ENCODE results near the gene TOPORS.
A peak's percentile ranks its signal among the peaks of the same experiment; 100 is the strongest.
"Not testable (repeated sequence)": the region's sequence is repeated elsewhere in the genome, so short reads cannot be mapped to it uniquely, and the experiment has no call there.

Gene TOPORS

GRCh38 chr9:32552172-32552872 lies at the start of gene TOPORS, which contains the start of gene SMIM27:
TOPORS (minus strand) TSS chr9:32552586; CDS start chr9:32552436, 150 bp downstream.
SMIM27 (plus strand) TSS chr9:32552327; CDS start chr9:32552435, 108 bp downstream.
- peaks cover 22% of the 10 kb centered on the region; the same call in 1 of the 2 replicates for H4K20me1 ChIP-seq (ENCODE audit: control insufficient read depth, insufficient read depth, low read depth, low read length)
- peaks cover 20% of the 10 kb centered on the region for H3K4me1 ChIP-seq (ENCODE audit: control insufficient read depth, low read length)
- H3K4me2 ChIP-seq (ENCODE audit: low read length): peak within 1 kb of the TSS; percentile 94
- H3K27me3 ChIP-seq (ENCODE audit: control insufficient read depth, low read length): no peaks in the 10 kb centered on the region
- H3K9me3 ChIP-seq (ENCODE audit: control insufficient read depth, insufficient read depth, low read length): no peaks in the 10 kb centered on the region
- no peaks in the 10 kb centered on the region for H3K9me2 ChIP-seq (replicated peaks; ENCODE audit: control insufficient read depth, low read length)
- peaks cover 48% of the 10 kb centered on the region for H3K36me3 ChIP-seq (ENCODE audit: control insufficient read depth, low read length)
- H3K79me2 ChIP-seq (ENCODE audit: control insufficient read depth, low read length): peaks cover 82% of the 10 kb centered on the region
- peak within 1 kb of the TSS; percentile 92 for H3K27ac ChIP-seq (ENCODE audit: low read depth, low read length)
- peak within 1 kb of the TSS; percentile 88 for H3K4me3 ChIP-seq (ENCODE audit: low read length)
- peaks cover 11% of the 10 kb centered on the region for H3F3A ChIP-seq (ENCODE audit: control insufficient read depth, insufficient read depth)
- TF ChIP-seq CTCF (IDR thresholded peaks at IDR 0.05; ENCODE audit: low read depth, low read length, poor library complexity, severe bottlenecking) (no peak), EZH2phosphoT487 (IDR thresholded peaks at IDR 0.05; ENCODE audit: borderline replicate concordance, low read length) (no peak)

GRCh38 chr9:32599021-32599420 lies 46.6 kb upstream of the TOPORS start:
- not testable (repeated sequence) for H3K27ac ChIP-seq (ENCODE audit: low read depth, low read length); H4K20me1 ChIP-seq (ENCODE audit: control insufficient read depth, insufficient read depth, low read depth, low read length); H3K36me3 ChIP-seq (ENCODE audit: control insufficient read depth, low read length); H3K4me3 ChIP-seq (ENCODE audit: low read length); H3F3A ChIP-seq (ENCODE audit: control insufficient read depth, insufficient read depth); H3K9me2 ChIP-seq (replicated peaks; ENCODE audit: control insufficient read depth, low read length); H3K27me3 ChIP-seq (ENCODE audit: control insufficient read depth, low read length); H3K9me3 ChIP-seq (ENCODE audit: control insufficient read depth, insufficient read depth, low read length); H3K4me2 ChIP-seq (ENCODE audit: low read length); H3K79me2 ChIP-seq (ENCODE audit: control insufficient read depth, low read length); H3K4me1 ChIP-seq (ENCODE audit: control insufficient read depth, low read length)

GRCh38 chr9:32596936-32597335 lies 44.5 kb upstream of the TOPORS start:
- H3K4me2 ChIP-seq (ENCODE audit: low read length): no peak overlapping the region

More at GRCh38 chr9:32596936-32597335, 44.5 kb upstream of the TOPORS start:
- Histone ChIP-seq H3K36me3 (ENCODE audit: control insufficient read depth, low read length) (no peaks in the 10 kb centered on the region), H3K27me3 (ENCODE audit: control insufficient read depth, low read length) (peaks cover 5% of the 10 kb centered on the region; the same call in 1 of the 2 replicates), H3K79me2 (ENCODE audit: control insufficient read depth, low read length) (no peaks in the 10 kb centered on the region), H4K20me1 (ENCODE audit: control insufficient read depth, insufficient read depth, low read depth, low read length) (no peaks in the 10 kb centered on the region), H3K9me3 (ENCODE audit: control insufficient read depth, insufficient read depth, low read length) (no peaks in the 10 kb centered on the region), H3F3A (ENCODE audit: control insufficient read depth, insufficient read depth) (no peaks in the 10 kb centered on the region), H3K4me3 (ENCODE audit: low read length) (no peak overlapping the region), H3K4me1 (ENCODE audit: control insufficient read depth, low read length) (no peaks in the 10 kb centered on the region), H3K27ac (ENCODE audit: low read depth, low read length) (no peak overlapping the region), H3K9me2 (replicated peaks; ENCODE audit: control insufficient read depth, low read length) (no peaks in the 10 kb centered on the region)
- TF ChIP-seq CTCF (IDR thresholded peaks at IDR 0.05; ENCODE audit: low read depth, low read length, poor library complexity, severe bottlenecking): no peak
- TF ChIP-seq EZH2phosphoT487 (IDR thresholded peaks at IDR 0.05; ENCODE audit: borderline replicate concordance, low read length): no peak
